HG02588 (cell line): ENCODE measurements around the gene ZYG11B.
A peak's percentile ranks its signal among the peaks of the same experiment; 100 is the strongest.
"Not testable (repeated sequence)": the region's sequence is repeated elsewhere in the genome, so short reads cannot be mapped to it uniquely, and the experiment has no call there.

ENCODE experiments used
- ATAC-seq: cut with Tn5 transposase; IDR thresholded peaks from one replicate; pipeline ENCODE4 v1.9.1; 2021; ENCODE audit warnings: mild to moderate bottlenecking, moderate library complexity; ENCODE audit not compliant: unreplicated experiment

ZYG11B gene

GRCh38 chr1:52842643-52843310 lies 116.5 kb downstream of the ZYG11B start, which contains the start of gene ZYG11A:
TSS of gene ZYG11A (plus strand) at chr1:52842760. CDS start at chr1:52842884, 124 bp downstream.
- ATAC-seq, result peak; percentile 92

DNA sequence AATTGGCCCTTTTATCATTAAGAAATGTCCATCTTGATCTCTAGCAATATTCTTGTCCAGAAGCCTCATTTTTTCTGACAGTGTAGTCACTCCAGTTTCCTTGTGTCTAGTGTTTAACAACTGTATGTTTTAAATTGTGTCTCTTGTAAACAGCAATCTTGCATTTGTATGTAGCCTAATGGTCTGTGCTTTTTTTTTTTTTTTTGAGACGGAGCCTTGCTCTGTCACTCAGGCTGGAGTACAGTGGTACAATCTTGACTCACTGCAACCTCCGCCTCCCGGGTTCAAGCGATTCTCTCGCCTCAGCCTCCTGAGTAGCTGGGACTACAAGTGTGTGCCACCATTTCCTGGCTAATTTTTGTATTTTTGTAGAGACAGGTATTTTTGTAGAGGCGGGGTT lies 118.9 kb downstream of the ZYG11B start:
- not testable (repeated sequence) for ATAC-seq

DNA sequence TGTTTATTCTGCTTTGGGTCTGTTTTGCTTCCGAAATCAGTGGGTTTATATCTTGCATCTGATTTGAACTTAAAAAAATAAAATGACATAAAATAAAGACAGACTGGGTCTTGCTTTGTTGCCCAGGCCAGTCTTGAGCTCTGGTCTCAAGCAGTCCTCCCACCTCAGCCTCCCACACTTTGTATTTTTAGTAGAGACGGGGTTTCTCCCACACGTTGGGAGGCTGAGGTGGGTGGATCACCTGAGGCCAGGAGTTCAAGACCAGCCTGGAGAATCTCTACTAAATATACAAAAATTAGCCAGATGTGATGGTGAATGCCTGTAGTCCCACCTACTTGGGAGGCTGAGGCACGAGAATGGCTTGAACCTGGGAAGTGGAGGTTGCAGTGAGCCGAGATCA lies 122.2 kb downstream of the ZYG11B start:
- ATAC-seq, result no peak

DNA sequence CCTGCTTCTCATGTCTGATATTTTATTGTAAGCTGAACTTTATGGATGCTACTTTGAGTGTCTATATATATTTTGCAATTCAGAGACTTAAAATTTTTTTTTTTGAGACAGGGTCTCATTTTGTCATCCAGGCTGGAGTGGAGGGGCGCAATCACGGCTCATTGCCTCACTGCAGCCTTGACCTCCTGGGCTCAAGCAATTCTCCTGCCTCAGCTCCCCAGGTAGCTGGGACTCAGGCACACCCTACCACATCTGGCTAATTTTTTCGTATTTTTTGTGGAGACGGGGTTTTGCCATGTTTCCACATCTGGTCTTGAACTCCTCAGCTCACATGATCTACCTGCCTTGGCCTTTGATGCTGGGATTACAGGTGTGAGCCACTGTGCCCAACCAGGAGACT lies 124.7 kb downstream of the ZYG11B start:
- ATAC-seq, result no peak

DNA sequence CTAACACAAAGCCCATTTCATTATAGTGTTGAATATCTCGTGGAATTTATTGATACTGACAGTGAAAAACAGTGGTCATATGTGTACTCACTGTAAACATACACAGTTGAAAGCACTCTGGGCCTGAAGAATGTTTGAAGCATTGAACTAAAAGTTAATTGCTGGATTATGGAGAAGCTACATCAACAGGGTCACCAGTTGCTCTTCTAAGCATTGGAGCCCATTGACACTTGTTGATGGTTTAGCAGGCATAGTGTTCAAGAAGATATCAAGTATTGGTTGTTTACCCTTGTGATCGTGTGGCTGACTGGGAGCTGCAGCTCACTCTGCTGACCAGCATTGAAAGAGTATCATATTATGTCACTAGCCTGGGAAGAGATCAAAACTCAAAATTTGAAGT lies 126.6 kb downstream of the ZYG11B start:
- no peak for ATAC-seq

DNA sequence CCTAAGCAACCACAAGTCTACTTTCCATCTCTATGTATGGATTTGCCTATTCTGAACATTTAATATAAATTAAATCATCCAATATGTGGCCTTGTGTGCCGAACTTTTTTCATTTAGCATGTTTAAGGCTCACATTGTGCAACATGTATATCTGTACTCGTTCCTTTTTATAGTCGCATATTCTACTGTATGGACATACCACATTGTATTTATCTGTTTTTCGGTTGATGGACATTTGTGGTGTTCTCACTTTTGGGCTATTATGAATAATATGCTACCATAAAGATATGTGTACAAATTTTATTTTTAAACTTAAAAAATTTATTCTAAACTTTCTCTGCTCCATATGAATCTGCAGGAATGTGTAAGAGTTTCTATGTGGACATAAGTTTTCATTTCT lies 129.3 kb downstream of the ZYG11B start:
- no peak for ATAC-seq

DNA sequence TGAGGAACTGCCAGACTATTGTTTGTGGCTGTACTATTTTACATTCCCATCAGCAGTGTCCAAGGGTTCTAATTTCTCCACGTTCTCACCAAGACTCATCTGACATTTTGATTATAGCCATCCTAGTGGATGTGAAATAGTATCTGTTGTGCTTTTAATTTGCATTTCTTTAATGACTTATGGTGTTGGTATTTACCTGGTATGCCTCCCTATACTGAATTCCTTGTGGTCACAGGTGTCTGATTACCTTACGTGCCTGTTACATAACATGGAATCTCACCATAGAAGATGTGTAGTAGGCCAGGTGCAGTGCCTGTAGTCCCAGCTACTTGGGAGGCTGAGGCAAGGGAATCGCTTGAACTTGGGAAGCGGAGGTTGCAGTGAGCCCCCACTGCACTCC lies 129.8 kb downstream of the ZYG11B start:
- no peak for ATAC-seq

GRCh38 chr1:52857443-52857842 lies 131.2 kb downstream of the ZYG11B start:
- ATAC-seq, result no peak

DNA sequence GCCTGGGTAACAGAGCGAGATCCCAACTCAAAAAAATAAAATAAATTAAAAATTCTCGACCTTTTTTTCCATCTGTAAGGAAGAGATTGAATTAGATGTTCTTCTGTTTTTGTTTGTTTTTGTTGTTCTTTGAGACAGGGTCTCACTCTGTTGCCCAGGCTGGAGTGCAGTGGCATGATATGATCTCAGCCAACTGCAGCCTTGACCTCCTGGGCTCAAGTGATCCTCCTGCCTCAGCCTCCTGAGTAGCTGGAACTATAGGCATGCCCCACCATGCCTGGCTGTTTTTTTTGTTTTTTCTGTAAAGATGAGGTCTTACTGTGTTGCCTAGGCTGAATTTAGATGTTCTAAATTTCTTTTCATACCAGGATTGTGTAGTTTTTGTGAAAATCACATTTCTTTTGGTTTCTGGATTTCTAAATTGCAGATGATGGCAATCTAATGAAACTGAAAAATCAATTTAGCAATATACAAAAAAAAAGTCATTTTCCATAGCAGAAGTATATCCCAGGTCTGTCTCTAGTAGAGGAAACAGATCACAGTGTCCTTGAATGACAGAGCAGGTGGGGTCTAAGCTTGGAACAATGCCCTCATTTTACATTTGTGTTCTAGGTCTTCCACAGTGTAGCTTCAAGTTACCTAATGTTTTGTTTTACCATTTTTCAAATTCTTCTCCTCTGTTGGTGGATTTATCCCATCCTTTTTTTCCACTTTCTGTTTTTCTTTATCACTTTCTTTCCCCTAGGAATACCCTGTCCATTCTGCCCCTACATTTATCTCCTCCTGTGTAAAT lies 136.6 kb downstream of the ZYG11B start:
- no peak for ATAC-seq

DNA sequence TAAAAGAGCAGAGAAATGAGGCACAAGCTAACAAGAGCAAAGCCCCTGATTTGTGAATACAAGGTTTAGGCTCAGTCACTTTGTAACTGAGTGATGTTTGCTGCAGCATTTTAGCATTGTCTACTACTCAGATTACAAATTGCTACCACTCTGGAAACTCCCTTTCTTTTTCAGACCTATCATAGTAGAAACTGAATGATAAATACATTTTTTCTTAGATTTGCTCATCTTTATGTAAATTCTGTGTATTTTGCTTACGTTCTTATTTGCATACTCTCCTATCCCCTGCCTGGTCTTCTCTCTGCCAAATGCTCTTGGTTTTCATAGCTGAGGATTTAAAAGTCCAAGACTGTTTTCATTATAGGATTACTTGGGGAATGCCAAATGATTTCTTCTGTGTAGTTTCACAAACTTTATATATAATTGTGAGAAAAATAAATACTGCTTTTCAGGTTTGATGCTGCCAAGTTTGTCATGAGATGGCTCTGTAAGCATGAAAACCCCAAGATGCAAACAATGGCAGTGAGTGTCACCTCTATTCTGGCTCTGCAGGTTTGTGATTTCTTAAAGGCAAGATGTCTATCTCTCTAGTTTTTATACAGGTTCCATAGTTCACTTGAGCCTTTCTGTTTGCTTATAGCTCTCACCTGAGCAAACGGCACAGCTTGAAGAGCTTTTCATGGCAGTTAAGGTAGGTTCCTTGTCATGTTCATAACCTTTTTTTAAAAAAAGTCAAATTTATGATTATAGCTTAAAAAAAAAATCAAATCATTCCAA lies 141.0 kb downstream of the ZYG11B start:
- peak; percentile 88 for ATAC-seq

- ATAC-seq, result not testable (repeated sequence)
Measured at GRCh38 chr1:52869727-52870126, 143.5 kb downstream of the ZYG11B start.

DNA sequence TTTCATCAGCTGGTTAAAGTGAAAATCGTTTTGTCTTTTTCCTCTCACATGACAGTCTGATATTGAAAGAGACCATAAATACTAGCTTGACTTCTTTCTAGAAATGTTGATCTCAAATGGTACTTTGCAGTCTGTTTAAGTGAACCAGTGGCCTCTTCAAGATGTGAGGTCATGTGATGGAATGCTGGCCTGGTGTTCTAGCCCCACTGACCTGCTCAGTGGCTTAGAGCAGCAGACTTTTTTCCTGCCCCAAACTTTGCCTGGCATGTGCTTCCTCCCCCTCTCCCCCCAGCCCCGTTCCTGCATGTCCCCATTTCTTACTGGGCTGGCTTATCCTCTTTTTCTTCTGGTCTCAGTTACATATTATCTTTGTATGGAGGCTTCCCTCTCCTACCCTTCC lies 150.6 kb downstream of the ZYG11B start:
- ATAC-seq, result no peak
